ENCODE measurements around the gene SULT1C2. TPM values are rescaled to one million over a fixed set of nuclear protein-coding genes. Genes with fewer than 3 reads are reported as not detected.

The SULT1C2 gene
- total RNA-seq, 1 experiment from 2014 or later: not detected

Other genes with a start within 250 kb of the SULT1C2 start
- not detected in 2 replicates for gene SULT1C3, start 48.9 kb upstream of the SULT1C2 start, total RNA-seq (2014; rRNA removed; shearing (Covaris generic); ENCODE audit: low replicate concordance)
- gene SULT1C4, start 89.1 kb downstream of the SULT1C2 start, total RNA-seq (2014; rRNA removed; shearing (Covaris generic); ENCODE audit: low replicate concordance): not detected in 2 replicates
- 18.8 and 22.0 TPM in 2 replicates for gene GCC2, start 160.3 kb downstream of the SULT1C2 start, total RNA-seq (2014; rRNA removed; shearing (Covaris generic); ENCODE audit: low replicate concordance)
- gene LIMS1, start 245.6 kb downstream of the SULT1C2 start, total RNA-seq (2014; rRNA removed; shearing (Covaris generic); ENCODE audit: low replicate concordance): 9.7 and 14.1 TPM in 2 replicates